ENCODE results near the gene CCL25. TPM values are rescaled to one million over a fixed set of nuclear protein-coding genes. Genes with fewer than 3 reads are reported as not detected.

The CCL25 gene
- total and polyA plus RNA-seq, 9 of the 15 experiments (the other 6 are each of a cell fraction or from before 2014, with no cell fraction given), result 0.15 TPM; not detected in 8

GRCh38 chr19:8069096-8069973, 16.8 kb downstream of the CCL25 start (continued):
- TF ChIP-seq ZHX1 (conservative IDR thresholded peaks at IDR 0.05; ENCODE audit: low read length) (no peak), ZFX (CRISPR knock-in tag; IDR thresholded peaks at IDR 0.05) (no peak), SMC3 (conservative IDR thresholded peaks at IDR 0.05; ENCODE audit: insufficient read depth, low read depth, low read length) (peak; percentile 46; the same call in 1 of the 2 replicates), ARID2 (IDR thresholded peaks at IDR 0.05) (peak; percentile 50; the same call in 1 of the 2 replicates), ZNF23 (CRISPR knock-in tag; IDR thresholded peaks at IDR 0.05) (no peak), TEAD4 (IDR thresholded peaks at IDR 0.05; ENCODE audit: low read length) (peak; percentile 28; the same call in 1 of the 2 replicates), TEAD4 (CRISPR knock-in tag; IDR thresholded peaks at IDR 0.05; ENCODE audit: borderline replicate concordance) (no peak), ZNF354B (CRISPR knock-in tag; IDR thresholded peaks at IDR 0.05) (no peak), ZC3H8 (IDR thresholded peaks at IDR 0.05) (no peak), ZNF24 (IDR thresholded peaks at IDR 0.05) (no peak), AFF1 (IDR thresholded peaks at IDR 0.05; ENCODE audit: low read depth in 1 of 2, partially characterized antibody in 2 of 2) (no peak), TAF9B (IDR thresholded peaks at IDR 0.05; ENCODE audit: partially characterized antibody) (no peak), MXI1 (IDR thresholded peaks at IDR 0.05; ENCODE audit: low read depth, low read length) (no peak), KDM2B (CRISPR knock-in tag; IDR thresholded peaks at IDR 0.05) (no peak), ZC3H11A (IDR thresholded peaks at IDR 0.05; ENCODE audit: low read depth, low read length) (no peak), MTF1 (CRISPR knock-in tag; IDR thresholded peaks at IDR 0.05; ENCODE audit: borderline replicate concordance) (no peak), MTA3 (IDR thresholded peaks at IDR 0.05; ENCODE audit: borderline replicate concordance) (no peak), PRPF4 (IDR thresholded peaks at IDR 0.05; ENCODE audit: insufficient read depth, low read depth, low read length, poor library complexity, severe bottlenecking) (no peak), SRF (CRISPR knock-in tag; IDR thresholded peaks at IDR 0.05) (no peak), ETV5 (CRISPR knock-in tag; IDR thresholded peaks at IDR 0.05; ENCODE audit: low read depth) (no peak)
- TF ChIP-seq, protein P1, sequence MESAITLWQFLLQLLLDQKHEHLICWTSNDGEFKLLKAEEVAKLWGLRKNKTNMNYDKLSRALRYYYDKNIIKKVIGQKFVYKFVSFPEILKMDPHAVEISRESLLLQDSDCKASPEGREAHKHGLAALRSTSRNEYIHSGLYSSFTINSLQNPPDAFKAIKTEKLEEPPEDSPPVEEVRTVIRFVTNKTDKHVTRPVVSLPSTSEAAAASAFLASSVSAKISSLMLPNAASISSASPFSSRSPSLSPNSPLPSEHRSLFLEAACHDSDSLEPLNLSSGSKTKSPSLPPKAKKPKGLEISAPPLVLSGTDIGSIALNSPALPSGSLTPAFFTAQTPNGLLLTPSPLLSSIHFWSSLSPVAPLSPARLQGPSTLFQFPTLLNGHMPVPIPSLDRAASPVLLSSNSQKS (CRISPR knock-in tag; IDR thresholded peaks at IDR 0.05), result no peak
